ENCODE data around the gene PRKD1.

DNA sequence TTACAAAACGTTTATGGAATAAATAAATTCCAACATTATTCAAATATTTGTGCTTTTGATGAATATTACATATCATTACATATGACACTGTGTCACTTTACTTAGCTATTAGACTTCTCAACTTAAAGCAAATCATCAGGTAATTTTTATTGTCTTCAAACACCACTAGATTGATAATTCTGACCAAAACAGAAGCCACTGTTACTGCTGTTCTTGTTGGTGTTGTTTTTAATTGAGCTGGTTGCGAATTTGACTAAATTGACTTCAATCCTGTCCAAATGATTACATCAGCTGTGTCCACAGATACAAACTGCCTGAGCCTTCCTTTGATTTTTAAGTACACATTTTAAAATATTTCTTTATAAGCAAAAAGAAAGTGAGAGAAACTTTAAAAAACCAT lies 29.2 kb downstream of the PRKD1 start:
- no peak for TF ChIP-seq YY1 (IDR thresholded peaks at IDR 0.05; ENCODE audit: low read depth, low read length)
- no peak for TF ChIP-seq TCF12 (IDR thresholded peaks at IDR 0.05; ENCODE audit: low read depth, low read length)
- TF ChIP-seq CREB1 (IDR thresholded peaks at IDR 0.05; ENCODE audit: low read depth), result no peak
- TF ChIP-seq TARDBP (IDR thresholded peaks at IDR 0.05; ENCODE audit: borderline replicate concordance), result no peak
- TF ChIP-seq ATF2 (IDR thresholded peaks at IDR 0.05; ENCODE audit: low read length), result no peak
- TF ChIP-seq MYC (IDR thresholded peaks at IDR 0.05; ENCODE audit: insufficient read depth, insufficient read length, insufficient replicate concordance, low read length, severe bottlenecking), result no peak
- no peak for TF ChIP-seq EED (IDR thresholded peaks at IDR 0.05; ENCODE audit: low read depth)
- TF ChIP-seq ZNF217 (IDR thresholded peaks at IDR 0.05), result no peak
- no peak for TF ChIP-seq SUZ12 (IDR thresholded peaks at IDR 0.05; ENCODE audit: unreplicated experiment)
- no peak for TF ChIP-seq POLR2A (IDR thresholded peaks at IDR 0.05; ENCODE audit: low read depth, low read length)
